CD14-positive monocyte (primary cell): ENCODE measurements around the gene TM7SF3. TPM values are rescaled to one million over a fixed set of nuclear protein-coding genes. Genes with fewer than 3 reads are reported as not detected.

Experiments
- DNase-seq, 3 donors: peaks; one replicate each; pipeline ENCODE4 v3.0.0-alpha.2; 2011 to 2022
- H2AFZ ChIP-seq: 2 replicates; pipeline ENCODE4 v1.6.0; 2012; ENCODE audit warnings: mild to moderate bottlenecking, low read depth, low read length, inconsistent platforms; ENCODE audit not compliant: insufficient read depth, poor library complexity, severe bottlenecking
- H3K27ac ChIP-seq, 2 donors: 1 replicate in 1 of 2; 2 replicates in 1 of 2; pipeline ENCODE4 v1.5.1; 2012 to 2013; ENCODE audit warnings: low read length in 2 of 2, control low read depth in 1 of 2, inconsistent platforms in 1 of 2, low read depth in 1 of 2, mild to moderate bottlenecking in 1 of 2
- H3K27me3 ChIP-seq, 2 donors: one replicate each; pipeline versions ENCODE4 v1.6.0 to v1.6.1; 2011 to 2013; ENCODE audit warnings: low read length in 2 of 2; ENCODE audit not compliant: control insufficient read depth in 2 of 2, insufficient read depth in 2 of 2
- H3K36me3 ChIP-seq, 2 donors: replicated peaks in 1 of 2; 1 replicate in 1 of 2; 2 replicates in 1 of 2; pipeline versions ENCODE4 v1.5.1 to v1.6.1; 2012 to 2013; ENCODE audit warnings: low read length in 2 of 2, control low read depth in 1 of 2, inconsistent platforms in 1 of 2, mild to moderate bottlenecking in 1 of 2; ENCODE audit not compliant: insufficient read depth in 2 of 2, control insufficient read depth in 1 of 2
- H3K4me1 ChIP-seq, 2 donors: 1 replicate in 1 of 2; 2 replicates in 1 of 2; pipeline versions ENCODE4 v1.5.1 to v1.6.1; 2012 to 2013; ENCODE audit warnings: low read length in 2 of 2, control low read depth in 1 of 2, inconsistent platforms in 1 of 2, mild to moderate bottlenecking in 1 of 2, moderate library complexity in 1 of 2; ENCODE audit not compliant: insufficient read depth in 2 of 2, control insufficient read depth in 1 of 2
- H3K4me2 ChIP-seq: replicated peaks from 2 replicates; pipeline ENCODE3; 2012; ENCODE audit warnings: low read length, moderate library complexity, mild to moderate bottlenecking; ENCODE audit not compliant: poor library complexity, severe bottlenecking; ENCODE audit errors: extremely low read depth
- H3K4me3 ChIP-seq, 3 experiments: fragments of 200-600 bp in 1 of 3; sonication (generic) in 1 of 3; replicated peaks in 1 of 3; 1 replicate in 2 of 3; 2 replicates in 1 of 3; pipeline ENCODE4 v1.5.1; 2011 to 2013; ENCODE audit warnings: low read length in 3 of 3, mild to moderate bottlenecking in 3 of 3, control low read depth in 2 of 3, low read depth in 2 of 3, inconsistent platforms in 1 of 3, moderate library complexity in 1 of 3
- H3K79me2 ChIP-seq: 2 replicates; pipeline ENCODE4 v1.6.0; 2012; ENCODE audit warnings: mild to moderate bottlenecking, control low read depth, inconsistent platforms, low read length, moderate library complexity; ENCODE audit not compliant: insufficient read depth
- H3K9ac ChIP-seq: 2 replicates; pipeline ENCODE4 v1.6.0; 2017; ENCODE audit warnings: low read length, mild to moderate bottlenecking; ENCODE audit not compliant: insufficient read depth, poor library complexity, severe bottlenecking
- H3K9me3 ChIP-seq, 2 donors: replicated peaks in 1 of 2; 1 replicate in 1 of 2; 2 replicates in 1 of 2; pipeline versions ENCODE4 v1.5.1 to v1.6.1; 2012 to 2013; ENCODE audit warnings: low read length in 2 of 2, control low read depth in 1 of 2; ENCODE audit not compliant: control insufficient read depth in 1 of 2, insufficient read depth in 1 of 2
- H4K20me1 ChIP-seq: 2 replicates; pipeline ENCODE4 v1.6.0; 2012; ENCODE audit warnings: mild to moderate bottlenecking, low read length, control low read depth, moderate library complexity; ENCODE audit not compliant: insufficient read depth
- H3K27ac Mint-ChIP-seq, 7 donors: one replicate each; pipeline ENCODE4 v1.8.0; 2020; ENCODE audit warnings: mild to moderate bottlenecking in 7 of 7, mixed read lengths in 7 of 7, moderate library complexity in 6 of 7, inconsistent platforms in 2 of 7
- H3K27me3 Mint-ChIP-seq, 3 donors: one replicate each; pipeline ENCODE4 v1.8.0; 2021 to 2022; ENCODE audit warnings: low read depth in 3 of 3, mild to moderate bottlenecking in 3 of 3, mixed read lengths in 3 of 3, moderate library complexity in 3 of 3, inconsistent platforms in 1 of 3
- H3K36me3 Mint-ChIP-seq, 2 donors: one replicate each; pipeline ENCODE4 v1.8.0; 2020; ENCODE audit warnings: mixed read lengths in 2 of 2, inconsistent platforms in 1 of 2, mild to moderate bottlenecking in 1 of 2
- H3K4me1 Mint-ChIP-seq: one replicate; pipeline ENCODE4 v1.8.0; 2020; ENCODE audit warnings: mild to moderate bottlenecking, mixed read lengths
- H3K4me3 Mint-ChIP-seq, 2 donors: one replicate each; pipeline ENCODE4 v1.8.0; 2020; ENCODE audit warnings: mild to moderate bottlenecking in 2 of 2, mixed read lengths in 2 of 2, moderate library complexity in 1 of 2
- H3K9me3 Mint-ChIP-seq, 7 donors: one replicate each; pipeline ENCODE4 v1.8.0; 2020 to 2022; ENCODE audit warnings: mixed read lengths in 7 of 7, mild to moderate bottlenecking in 6 of 7, moderate library complexity in 6 of 7, inconsistent platforms in 2 of 7
- CTCF ChIP-seq: fragments of 200-600 bp; IDR thresholded peaks from one replicate; pipeline ENCODE4 v1.8.0; 2022; ENCODE audit warnings: antibody characterized with exemption, mild to moderate bottlenecking
- WGBS: methylation state at CpG from one replicate; pipeline ENCODE4 v1.1.5; 2013; ENCODE audit warnings: missing lambda C conversion rate; ENCODE audit not compliant: insufficient coverage; 5-methylcytosine and 5-hydroxymethylcytosine counted together
- intact Hi-C, 2 donors: fragments of 100-400 bp; cut with micrococcal nuclease; formaldehyde crosslinking; loops; one replicate each; pipeline versions ENCODE4 v1.15.0 to v1.15.1; 2023
- polyA plus RNA-seq, 3 donors: library from polyadenylated mRNA; depleted of rRNA in 1 of 3; unstranded in 2 of 3; stranded (reverse) in 1 of 3; fragments of 300-500 nt in 2 of 3; fragments of >200 nt in 1 of 3; fragmentation: Illumina TruSeq in 2 of 3; gene quantifications; 1 replicate in 2 of 3; 2 replicates in 1 of 3; pipeline ENCODE4 v1.2.3, GENCODE V29; 2012 to 2021

Gene TM7SF3
- polyA plus RNA-seq, 3 donors = 36.3 to 85.9 (median 71.7) TPM

- Mint-ChIP-seq H3K27me3 (no peaks in the 10 kb centered on the region), H3K4me1 (no peaks in the 10 kb centered on the region), H3K4me3 (no peak overlapping the region), H3K36me3 (peaks cover 0 to 2% of the 10 kb centered on the region in 2 donors), H3K27ac (no peak overlapping the region), H3K9me3 (peaks cover 0 to 2% (median 0%) of the 10 kb centered on the region in 7 donors)
- no peak overlapping the region for H3K4me2 ChIP-seq
- H3K79me2 ChIP-seq = no peaks in the 10 kb centered on the region
- H4K20me1 ChIP-seq = no peaks in the 10 kb centered on the region
- no peak overlapping the region for H3K4me3 ChIP-seq
- H3K9ac ChIP-seq = no peak overlapping the region
- no peak overlapping the region for H3K27ac ChIP-seq
- intact Hi-C loops = no loop called here
- H3K27me3 ChIP-seq = no peaks in the 10 kb centered on the region
- no peak for DNase-seq
- no CpG with 5 or more reads among the region's 3 CpGs for WGBS
- TF ChIP-seq CTCF = no peak
- H3K36me3 ChIP-seq = no peaks in the 10 kb centered on the region
- H2AFZ ChIP-seq = no peak overlapping the region
- no peaks in the 10 kb centered on the region for H3K9me3 ChIP-seq
- H3K4me1 ChIP-seq = no peaks in the 10 kb centered on the region
Observed at GRCh38 chr12:27052742-27053141, 38.6 kb upstream of the TM7SF3 start.

DNA sequence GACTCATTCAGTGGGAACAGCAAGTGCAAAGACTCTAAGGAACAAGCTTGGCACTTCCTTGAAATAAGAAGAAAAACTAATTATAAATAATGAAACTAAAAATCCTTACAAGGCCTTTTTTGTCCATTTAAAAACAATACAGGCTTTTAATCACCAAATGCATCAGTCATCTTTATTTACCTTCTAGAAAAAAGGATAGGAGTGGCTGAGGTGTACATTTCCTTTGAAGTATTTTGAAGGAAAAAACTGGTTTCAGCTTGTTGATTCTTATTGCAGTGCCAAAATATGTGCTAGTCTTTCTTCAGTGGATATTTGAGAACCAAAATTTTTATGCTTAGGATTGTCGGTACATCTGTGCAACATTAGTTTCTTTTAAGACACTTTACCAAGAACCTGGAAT lies 38.0 kb upstream of the TM7SF3 start:
- Mint-ChIP-seq H3K36me3 (peaks cover 0 to 2% of the 10 kb centered on the region in 2 donors), H3K27ac (no peak overlapping the region), H3K27me3 (no peaks in the 10 kb centered on the region), H3K4me1 (no peaks in the 10 kb centered on the region), H3K9me3 (peaks cover 0 to 2% (median 0%) of the 10 kb centered on the region in 7 donors), H3K4me3 (no peak overlapping the region)
- Histone ChIP-seq H2AFZ (no peak overlapping the region), H3K4me2 (no peak overlapping the region), H3K79me2 (no peaks in the 10 kb centered on the region), H3K4me1 (no peaks in the 10 kb centered on the region), H3K9ac (no peak overlapping the region), H3K9me3 (no peaks in the 10 kb centered on the region), H3K27me3 (no peaks in the 10 kb centered on the region), H4K20me1 (no peaks in the 10 kb centered on the region), H3K4me3 (no peak overlapping the region), H3K36me3 (no peaks in the 10 kb centered on the region), H3K27ac (no peak overlapping the region)
- no peak for TF ChIP-seq CTCF
- no peak for DNase-seq
- intact Hi-C loops = no loop called here
- WGBS = no CpG with 5 or more reads among the region's 1 CpG
